Activated naive CD8-positive, alpha-beta T cell treated with anti-CD3 and anti-CD28 coated beads, Interleukin-2, amount 50 U/mL, for 24 hours (primary cell): ENCODE data around the gene OSBPL1A.

ENCODE experiments used
- ATAC-seq: fragments of 150-1000 bp; cut with Tn5 transposase; one replicate; pipeline ENCODE4 v1.10.0; 2021
- DNase-seq: peaks from one replicate; pipeline ENCODE4 v3.0.0; 2021
- H3K27ac Mint-ChIP-seq: one replicate; pipeline ENCODE4 v1.8.0; 2021; ENCODE audit warnings: mild to moderate bottlenecking, mixed read lengths
- H3K27me3 Mint-ChIP-seq: one replicate; pipeline ENCODE4 v1.8.0; 2021; ENCODE audit warnings: mixed read lengths
- H3K36me3 Mint-ChIP-seq: one replicate; pipeline ENCODE4 v1.8.0; 2021; ENCODE audit warnings: low read depth, mixed read lengths
- H3K4me1 Mint-ChIP-seq: one replicate; pipeline ENCODE4 v1.8.0; 2021; ENCODE audit warnings: mixed read lengths
- H3K4me3 Mint-ChIP-seq: one replicate; pipeline ENCODE4 v1.8.0; 2021; ENCODE audit warnings: mild to moderate bottlenecking, moderate library complexity, mixed read lengths
- H3K9me3 Mint-ChIP-seq: one replicate; pipeline ENCODE4 v1.8.0; 2021; ENCODE audit warnings: mixed read lengths

Gene OSBPL1A

GRCh38 chr18:24414349-24415003, 16.9 kb upstream of the OSBPL1A start:
- peaks cover 12% of the 10 kb centered on the region for H3K9me3 Mint-ChIP-seq

GRCh38 chr18:24413148-24413547, 15.5 kb upstream of the OSBPL1A start:
- no peak for ATAC-seq
- Mint-ChIP-seq H3K27me3 (peaks cover 41% of the 10 kb centered on the region), H3K36me3 (no peaks in the 10 kb centered on the region), H3K9me3 (peaks cover 12% of the 10 kb centered on the region), H3K27ac (no peak overlapping the region), H3K4me3 (no peak overlapping the region), H3K4me1 (peaks cover 20% of the 10 kb centered on the region)
- DNase-seq = no peak

More at GRCh38 chr18:24414349-24415003, 16.9 kb upstream of the OSBPL1A start:
- Mint-ChIP-seq H3K4me3 (no peak overlapping the region), H3K27ac (no peak overlapping the region), H3K27me3 (peaks cover 38% of the 10 kb centered on the region), H3K36me3 (no peaks in the 10 kb centered on the region), H3K4me1 (peaks cover 20% of the 10 kb centered on the region)
- DNase-seq (no peak), ATAC-seq (peak; percentile 88)

GRCh38 chr18:24408496-24408895, 10.9 kb upstream of the OSBPL1A start:
- H3K27me3 Mint-ChIP-seq = peaks cover 61% of the 10 kb centered on the region

GRCh38 chr18:24404591-24404990, 7.0 kb upstream of the OSBPL1A start:
- no peak for DNase-seq
- H3K27ac Mint-ChIP-seq = no peak overlapping the region
- H3K4me3 Mint-ChIP-seq = no peak overlapping the region

More at GRCh38 chr18:24408496-24408895, 10.9 kb upstream of the OSBPL1A start:
- H3K4me1 Mint-ChIP-seq = peaks cover 12% of the 10 kb centered on the region
- H3K9me3 Mint-ChIP-seq = peaks cover 11% of the 10 kb centered on the region
- no peak for DNase-seq
- H3K36me3 Mint-ChIP-seq = no peaks in the 10 kb centered on the region
- H3K4me3 Mint-ChIP-seq = no peak overlapping the region
- ATAC-seq = no peak
- H3K27ac Mint-ChIP-seq = no peak overlapping the region

GRCh38 chr18:24403076-24403475, 5.5 kb upstream of the OSBPL1A start:
- Mint-ChIP-seq H3K9me3 (no peaks in the 10 kb centered on the region), H3K27ac (no peak overlapping the region), H3K4me1 (peaks cover 10% of the 10 kb centered on the region), H3K27me3 (peaks cover 39% of the 10 kb centered on the region), H3K4me3 (no peak overlapping the region), H3K36me3 (no peaks in the 10 kb centered on the region)
- ATAC-seq = no peak
- DNase-seq = no peak

More at GRCh38 chr18:24404591-24404990, 7.0 kb upstream of the OSBPL1A start:
- no peaks in the 10 kb centered on the region for H3K36me3 Mint-ChIP-seq
- ATAC-seq = no peak
- peaks cover 8% of the 10 kb centered on the region for H3K4me1 Mint-ChIP-seq
- H3K27me3 Mint-ChIP-seq = peaks cover 51% of the 10 kb centered on the region
- no peaks in the 10 kb centered on the region for H3K9me3 Mint-ChIP-seq

- Mint-ChIP-seq H3K4me3 (no peak overlapping the region), H3K4me1 (peaks cover 13% of the 10 kb centered on the region), H3K9me3 (no peaks in the 10 kb centered on the region), H3K27ac (no peak overlapping the region), H3K27me3 (peaks cover 33% of the 10 kb centered on the region), H3K36me3 (no peaks in the 10 kb centered on the region)
- DNase-seq (peak; percentile 22), ATAC-seq (no peak)
Measured at GRCh38 chr18:24402209-24402785, 4.7 kb upstream of the OSBPL1A start.

GRCh38 chr18:24400587-24400986, 3.0 kb upstream of the OSBPL1A start:
- Mint-ChIP-seq H3K27me3 (peaks cover 24% of the 10 kb centered on the region), H3K27ac (no peak overlapping the region), H3K4me3 (no peak overlapping the region), H3K4me1 (peaks cover 21% of the 10 kb centered on the region), H3K36me3 (no peaks in the 10 kb centered on the region), H3K9me3 (no peaks in the 10 kb centered on the region)
- no peak for ATAC-seq
- no peak for DNase-seq

- H3K27me3 Mint-ChIP-seq = peaks cover 15% of the 10 kb centered on the region
- no peaks in the 10 kb centered on the region for H3K36me3 Mint-ChIP-seq
- DNase-seq = no peak
- no peaks in the 10 kb centered on the region for H3K9me3 Mint-ChIP-seq
- peaks cover 31% of the 10 kb centered on the region for H3K4me1 Mint-ChIP-seq
- no peak overlapping the region for H3K27ac Mint-ChIP-seq
- ATAC-seq = no peak
- peak overlapping the region; percentile 77 for H3K4me3 Mint-ChIP-seq
Measured at GRCh38 chr18:24398540-24398939, 916 bp upstream of the OSBPL1A start.

GRCh38 chr18:24397131-24397693, 412 bp downstream of the OSBPL1A start:
- DNase-seq (peak; percentile 36), ATAC-seq (peak; percentile 21)
- peaks cover 31% of the 10 kb centered on the region for H3K4me1 Mint-ChIP-seq

GRCh38 chr18:24396082-24396633, 1.5 kb downstream of the OSBPL1A start:
- no peak for DNase-seq
- peak overlapping the region; percentile 14 for H3K4me3 Mint-ChIP-seq
- H3K9me3 Mint-ChIP-seq = no peaks in the 10 kb centered on the region
- ATAC-seq = no peak
- no peak overlapping the region for H3K27ac Mint-ChIP-seq
- peaks cover 9% of the 10 kb centered on the region for H3K27me3 Mint-ChIP-seq
- H3K36me3 Mint-ChIP-seq = no peaks in the 10 kb centered on the region
- peaks cover 30% of the 10 kb centered on the region for H3K4me1 Mint-ChIP-seq

More at GRCh38 chr18:24397131-24397693, 412 bp downstream of the OSBPL1A start:
- Mint-ChIP-seq H3K27ac (peak overlapping the region; percentile 52), H3K9me3 (no peaks in the 10 kb centered on the region), H3K27me3 (peaks cover 9% of the 10 kb centered on the region), H3K36me3 (no peaks in the 10 kb centered on the region), H3K4me3 (peak overlapping the region; percentile 77)

- H3K4me3 Mint-ChIP-seq = no peak overlapping the region
- no peaks in the 10 kb centered on the region for H3K9me3 Mint-ChIP-seq
- no peak overlapping the region for H3K27ac Mint-ChIP-seq
- no peaks in the 10 kb centered on the region for H3K36me3 Mint-ChIP-seq
- DNase-seq (no peak), ATAC-seq (no peak)
- H3K4me1 Mint-ChIP-seq = peaks cover 22% of the 10 kb centered on the region
- peaks cover 10% of the 10 kb centered on the region for H3K27me3 Mint-ChIP-seq
Measured at GRCh38 chr18:24395049-24395795, 2.4 kb downstream of the OSBPL1A start.

GRCh38 chr18:24388957-24389356, 8.7 kb downstream of the OSBPL1A start:
- H3K9me3 Mint-ChIP-seq = no peaks in the 10 kb centered on the region
- H3K27ac Mint-ChIP-seq = no peak overlapping the region
- peaks cover 4% of the 10 kb centered on the region for H3K27me3 Mint-ChIP-seq
- H3K4me3 Mint-ChIP-seq = no peak overlapping the region
- no peak for DNase-seq
- H3K4me1 Mint-ChIP-seq = no peaks in the 10 kb centered on the region
- H3K36me3 Mint-ChIP-seq = no peaks in the 10 kb centered on the region
- no peak for ATAC-seq

GRCh38 chr18:24386681-24387080, 10.9 kb downstream of the OSBPL1A start:
- Mint-ChIP-seq H3K27ac (no peak overlapping the region), H3K4me3 (no peak overlapping the region), H3K27me3 (peaks cover 4% of the 10 kb centered on the region), H3K9me3 (no peaks in the 10 kb centered on the region), H3K4me1 (no peaks in the 10 kb centered on the region), H3K36me3 (no peaks in the 10 kb centered on the region)
- ATAC-seq (no peak), DNase-seq (no peak)

- no peak overlapping the region for H3K27ac Mint-ChIP-seq
Measured at GRCh38 chr18:24381126-24381525, 16.5 kb downstream of the OSBPL1A start.

More at GRCh38 chr18:24381126-24381525, 16.5 kb downstream of the OSBPL1A start:
- Mint-ChIP-seq H3K4me3 (no peak overlapping the region), H3K9me3 (no peaks in the 10 kb centered on the region), H3K4me1 (peaks cover 6% of the 10 kb centered on the region), H3K36me3 (no peaks in the 10 kb centered on the region), H3K27me3 (peaks cover 2% of the 10 kb centered on the region)
- ATAC-seq = no peak
- no peak for DNase-seq
